ENCODE measurements around the gene ABAT. TPM values are rescaled to one million over a fixed set of nuclear protein-coding genes. Genes with fewer than 3 reads are reported as not detected.
A peak's percentile ranks its signal among the peaks of the same experiment; 100 is the strongest.

ABAT gene
- 3.8 and 5.9 TPM in 2 replicates for total RNA-seq

DNA sequence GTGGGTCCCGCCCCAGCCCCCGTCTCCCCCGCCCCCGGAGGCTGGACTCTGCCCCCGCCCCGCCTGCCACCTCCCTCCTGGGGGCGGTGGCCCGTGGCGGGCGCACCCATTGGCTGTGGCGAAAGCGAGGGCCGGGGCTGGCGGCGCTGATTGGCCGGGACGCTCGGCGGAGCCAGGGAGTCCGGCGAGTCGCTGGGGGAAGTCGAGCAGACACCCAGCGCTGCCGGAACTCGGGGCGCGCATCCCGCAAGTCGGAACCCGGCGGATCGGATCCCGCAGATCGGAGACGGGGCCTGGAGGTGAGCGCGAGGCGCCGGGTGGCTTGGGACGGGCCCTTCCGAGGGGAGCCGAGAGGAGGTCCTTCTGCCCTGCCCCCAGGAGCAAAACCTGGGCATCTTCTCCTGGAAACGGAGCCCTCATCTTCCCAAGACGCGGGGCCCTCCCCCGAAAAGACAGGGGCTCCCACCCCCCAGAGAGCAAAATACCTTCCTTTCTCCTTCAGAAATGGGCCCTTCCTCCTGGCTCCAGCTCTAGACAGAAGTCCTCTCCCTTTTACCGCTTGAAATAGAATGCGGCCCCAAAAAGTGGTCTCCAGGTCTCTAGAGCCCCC, at the start of gene ABAT:
ABAT (plus strand) TSS at position 205 of the 610 bp plus-strand sequence. CDS start 61,123 bp downstream, outside the sequence.
- DNase-seq (ENCODE audit: low read depth), result peak; percentile 41

DNA sequence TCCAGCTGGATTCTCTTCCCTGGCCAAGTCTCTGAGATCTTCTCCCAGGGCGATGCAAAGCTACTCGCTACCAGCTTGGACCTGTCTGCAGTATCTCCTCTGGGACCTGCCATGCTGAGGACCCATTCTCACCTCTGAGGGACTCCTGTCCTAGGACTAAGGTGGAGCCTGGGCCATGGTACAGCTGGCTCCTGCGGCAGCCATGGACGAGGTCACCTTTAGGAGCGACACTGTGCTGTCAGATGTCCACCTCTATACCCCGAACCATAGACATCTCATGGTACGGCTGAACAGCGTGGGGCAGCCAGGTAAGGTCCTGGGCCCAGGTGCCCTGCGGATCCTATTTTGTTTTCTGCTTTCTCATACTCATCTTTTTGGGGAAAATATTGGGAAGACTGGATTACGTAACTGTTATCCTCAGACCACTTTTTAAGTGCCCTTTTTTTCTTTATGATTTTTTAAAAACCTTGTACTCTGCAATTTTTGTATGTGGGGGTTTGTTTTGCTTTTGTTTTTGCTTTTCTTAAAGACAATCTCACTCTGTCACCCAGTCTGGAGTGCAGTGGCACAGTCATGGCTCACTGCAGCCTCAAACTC, 48.8 kb upstream of the ABAT start:
- no peak for DNase-seq (ENCODE audit: low read depth)

DNA sequence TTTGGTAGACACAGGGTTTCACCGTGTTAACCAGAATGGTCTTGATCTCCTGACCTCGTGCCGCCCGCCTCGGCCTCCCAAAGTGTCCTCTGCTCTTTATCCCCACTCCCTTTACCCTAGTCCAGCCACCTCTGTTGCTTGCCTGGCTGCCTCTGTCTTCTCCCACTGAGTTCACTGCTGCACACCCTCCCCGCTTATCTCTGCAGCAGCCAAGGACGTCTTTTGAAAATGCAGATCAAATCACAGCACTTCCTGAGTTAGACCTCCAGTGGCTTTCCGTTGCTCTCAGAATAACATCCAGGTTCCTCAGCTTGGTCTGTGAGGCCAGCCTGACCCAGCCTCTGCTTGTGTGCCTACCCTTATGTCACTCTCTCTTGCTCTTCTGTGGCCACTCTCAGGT, 47.5 kb upstream of the ABAT start:
- DNase-seq (ENCODE audit: low read depth), result no peak

DNA sequence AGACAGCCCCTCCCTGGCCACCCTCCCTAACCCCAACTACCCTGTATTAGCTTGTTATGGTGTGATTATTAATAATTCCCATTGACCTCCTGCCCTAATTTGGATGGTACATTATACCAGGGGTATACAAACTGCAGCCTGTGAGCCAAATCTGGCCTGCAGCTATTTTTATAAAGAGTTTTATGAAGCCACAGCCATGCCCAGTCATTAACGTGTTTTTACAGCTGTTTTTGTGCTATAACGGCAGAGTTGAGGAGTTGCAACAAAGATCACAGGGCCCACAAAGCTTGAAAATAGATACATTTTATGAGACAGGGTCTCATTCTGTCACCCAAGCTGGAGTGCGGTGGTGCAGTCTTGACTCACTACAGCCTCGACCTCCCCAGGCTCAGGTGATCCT, 47.0 kb upstream of the ABAT start:
- DNase-seq (ENCODE audit: low read depth), result no peak

DNA sequence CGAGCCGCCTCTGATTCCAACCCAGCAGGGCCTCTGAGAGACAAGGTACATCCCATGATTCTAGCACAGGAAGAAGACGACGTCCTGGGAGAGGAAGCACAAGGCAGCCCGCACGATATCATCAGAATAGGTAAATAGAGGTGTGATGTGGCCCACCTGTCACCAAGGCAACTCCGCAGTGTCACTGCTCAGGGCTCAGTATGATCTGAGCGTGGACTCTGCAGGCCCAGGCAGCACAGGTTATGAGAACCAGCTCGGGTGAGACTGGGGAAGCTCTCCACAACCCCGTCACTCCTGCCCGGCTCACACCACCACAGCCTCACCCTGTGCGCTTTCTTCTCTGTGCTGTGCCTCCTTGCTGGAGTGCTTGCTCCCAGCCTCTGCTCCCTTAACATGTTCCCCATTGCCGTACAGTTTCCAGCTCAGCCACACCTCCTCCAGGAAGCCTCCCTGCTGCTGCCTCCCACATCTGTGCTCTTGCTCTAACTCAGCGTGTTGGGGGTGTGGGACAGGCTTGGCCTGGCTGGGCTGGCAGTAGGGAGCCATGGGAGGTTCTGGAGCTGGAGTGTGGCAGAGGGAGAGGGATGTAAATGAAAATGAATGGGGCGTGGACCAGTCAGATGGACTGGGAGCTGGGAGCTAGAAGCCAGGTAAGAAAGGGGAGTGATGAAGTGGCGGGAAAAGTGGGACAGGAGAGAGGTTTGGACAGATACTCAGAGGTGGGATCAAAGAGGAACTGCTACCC, 45.3 kb upstream of the ABAT start:
- DNase-seq (ENCODE audit: low read depth), result no peak

DNA sequence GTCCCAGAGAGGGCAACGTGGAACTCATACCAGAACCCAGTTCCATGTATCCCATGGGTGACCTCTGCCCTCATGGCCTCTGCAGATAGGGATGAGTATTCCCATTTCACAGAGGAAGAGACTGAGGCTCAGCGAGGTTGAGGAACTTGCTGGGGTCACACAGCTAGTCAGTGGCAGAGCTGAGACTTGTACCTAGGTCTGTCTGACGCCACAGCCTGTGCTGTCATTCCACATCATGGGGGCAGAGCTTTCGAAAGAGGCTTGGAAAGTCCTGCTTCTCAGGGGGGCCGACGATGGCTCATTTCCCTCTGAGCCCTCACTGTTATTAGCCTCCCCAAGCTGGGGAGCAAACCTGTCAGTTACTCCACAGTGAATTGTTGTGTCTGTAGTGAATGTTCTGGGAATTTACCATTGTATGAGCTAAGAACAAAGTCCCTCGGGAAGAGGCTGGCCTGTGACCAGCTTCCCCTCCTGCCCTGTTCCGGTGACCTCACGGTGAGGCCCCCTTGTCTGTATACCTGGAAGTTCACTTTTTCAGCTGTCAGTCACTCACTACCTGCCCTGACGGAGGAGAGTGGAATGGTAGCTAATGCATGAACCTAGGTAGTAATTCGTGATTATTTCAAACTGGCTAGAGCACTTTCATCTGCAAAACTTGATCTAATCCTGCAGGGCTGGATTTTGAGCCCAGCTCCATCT, 44.0 kb upstream of the ABAT start:
- DNase-seq (ENCODE audit: low read depth), result no peak

DNA sequence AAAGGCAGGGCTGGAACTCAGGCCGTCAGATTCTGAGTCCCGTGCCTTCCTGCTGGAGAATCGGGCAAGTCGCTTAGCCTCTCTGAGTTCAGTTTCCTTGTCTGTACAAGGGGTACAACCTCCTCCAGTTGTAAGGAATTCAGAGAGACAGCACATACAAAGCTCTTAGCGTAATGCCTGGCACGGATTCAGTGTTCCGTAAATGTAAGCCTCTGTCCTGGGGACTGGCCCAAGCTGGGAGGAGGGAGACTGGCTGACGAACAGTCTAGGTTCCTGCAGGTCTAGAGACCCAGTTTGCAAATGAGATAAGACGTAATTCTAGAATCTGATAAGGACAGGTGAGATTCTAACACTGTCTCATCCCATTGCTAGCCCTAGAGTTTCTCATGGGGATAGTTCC, 43.0 kb upstream of the ABAT start:
- no peak for DNase-seq (ENCODE audit: low read depth)

DNA sequence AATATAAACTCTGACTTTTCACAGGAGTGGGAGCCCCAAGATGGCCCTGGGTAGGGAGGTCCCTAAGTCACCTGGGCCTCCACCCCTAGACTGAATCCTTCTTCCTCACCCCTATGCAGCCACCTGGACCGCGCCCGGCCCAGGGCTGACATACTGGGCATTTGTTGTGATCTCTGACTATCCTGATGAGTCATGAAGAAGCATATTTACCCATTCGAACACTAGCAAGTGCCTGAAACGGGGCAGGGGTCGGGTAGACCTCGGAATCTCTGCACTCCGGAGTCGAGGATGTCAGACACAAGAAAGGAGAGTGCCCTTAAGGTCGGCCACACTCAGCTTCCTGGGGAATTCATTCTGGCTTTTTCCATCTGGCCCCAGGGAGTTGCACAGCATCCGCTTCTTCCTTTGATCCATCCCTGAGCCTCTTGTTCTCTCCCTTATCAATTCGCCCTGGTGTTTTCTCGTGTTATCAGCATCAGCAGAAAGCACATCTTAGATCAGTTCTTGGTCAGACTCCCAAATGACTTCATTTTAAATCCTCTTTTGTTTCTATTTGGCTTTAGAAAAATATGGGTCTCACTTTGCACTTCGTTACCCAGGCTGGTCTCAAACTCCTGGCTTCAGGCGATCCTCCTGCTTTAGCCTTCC, 42.5 kb upstream of the ABAT start:
- no peak for DNase-seq (ENCODE audit: low read depth)

DNA sequence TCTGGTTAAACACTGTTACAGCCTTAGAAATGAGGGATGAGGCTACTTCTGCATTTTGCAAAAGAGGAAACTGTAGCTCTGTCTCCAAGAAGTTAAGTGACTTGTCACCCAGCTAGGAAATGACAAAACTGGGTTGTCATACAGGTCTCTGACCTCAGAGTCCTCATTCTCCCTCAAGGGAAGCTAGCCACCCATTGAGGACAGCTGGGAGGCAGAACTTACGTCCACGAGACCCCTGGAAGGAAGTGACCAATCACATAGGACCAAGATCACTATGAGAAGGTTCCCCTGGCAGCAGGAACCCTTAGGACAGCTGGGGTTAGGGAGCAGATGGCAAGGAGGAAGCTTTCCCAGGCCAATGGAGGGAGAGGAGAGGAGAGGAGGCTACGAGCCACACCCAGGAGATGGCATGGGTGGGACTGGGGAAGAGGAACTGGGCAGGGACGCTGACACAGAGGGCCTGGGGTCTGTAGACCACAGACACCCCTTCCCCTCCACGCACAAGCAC, 41.7 kb upstream of the ABAT start:
- no peak for DNase-seq (ENCODE audit: low read depth)

DNA sequence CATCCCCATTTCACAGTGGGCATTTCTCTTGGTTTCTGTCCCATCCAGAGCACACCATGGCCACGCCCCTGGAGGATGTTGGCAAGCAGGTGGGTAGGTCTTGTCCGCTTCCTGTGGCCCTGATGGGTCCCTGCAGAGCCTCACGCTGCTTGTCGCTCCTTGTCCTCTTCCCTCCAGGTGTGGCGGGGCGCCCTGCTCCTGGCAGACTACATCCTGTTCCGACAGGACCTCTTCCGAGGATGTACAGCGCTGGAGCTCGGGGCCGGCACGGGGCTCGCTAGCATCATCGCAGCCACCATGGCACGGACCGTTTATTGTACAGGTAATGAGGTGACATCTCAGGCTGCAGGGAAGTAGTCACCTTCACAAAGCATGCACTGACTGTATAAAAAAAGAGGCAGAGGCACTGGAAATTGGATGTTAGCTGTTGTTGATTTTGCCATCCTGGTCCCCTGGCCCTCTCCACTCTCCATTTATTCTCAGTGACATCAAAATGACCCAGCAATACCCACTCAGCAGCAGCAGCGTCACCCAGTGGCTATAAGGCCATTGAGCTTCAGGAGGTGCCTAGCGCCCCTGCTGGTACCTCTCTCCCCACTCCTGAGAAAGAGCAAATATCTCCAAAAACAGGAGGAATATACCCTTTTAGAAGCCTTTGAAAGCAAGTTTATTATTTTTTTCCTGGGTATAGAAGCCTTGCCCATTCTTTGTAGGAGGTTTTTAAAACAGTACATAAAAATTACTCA, 39.3 kb upstream of the ABAT start:
- no peak for DNase-seq (ENCODE audit: low read depth)

DNA sequence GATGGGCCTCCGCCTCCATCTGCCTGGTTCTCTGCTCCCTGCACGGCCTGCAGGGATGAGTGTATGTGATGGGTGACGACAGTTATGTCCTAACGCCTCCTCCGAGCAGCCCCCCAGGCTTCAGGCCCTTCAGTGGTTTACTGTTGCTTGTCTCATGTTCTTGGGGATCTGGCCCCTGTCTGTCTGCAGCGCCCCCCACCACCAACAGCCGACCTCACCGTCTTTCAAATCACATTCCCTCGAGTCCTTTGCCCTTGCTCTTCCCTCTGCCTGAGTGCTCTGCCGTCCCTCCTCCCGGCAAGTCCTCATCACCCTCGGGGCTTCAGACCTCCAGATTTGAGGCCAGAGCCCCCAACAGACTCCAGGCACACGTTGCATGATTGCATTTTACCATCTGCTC, 34.7 kb upstream of the ABAT start:
- no peak for DNase-seq (ENCODE audit: low read depth)

DNA sequence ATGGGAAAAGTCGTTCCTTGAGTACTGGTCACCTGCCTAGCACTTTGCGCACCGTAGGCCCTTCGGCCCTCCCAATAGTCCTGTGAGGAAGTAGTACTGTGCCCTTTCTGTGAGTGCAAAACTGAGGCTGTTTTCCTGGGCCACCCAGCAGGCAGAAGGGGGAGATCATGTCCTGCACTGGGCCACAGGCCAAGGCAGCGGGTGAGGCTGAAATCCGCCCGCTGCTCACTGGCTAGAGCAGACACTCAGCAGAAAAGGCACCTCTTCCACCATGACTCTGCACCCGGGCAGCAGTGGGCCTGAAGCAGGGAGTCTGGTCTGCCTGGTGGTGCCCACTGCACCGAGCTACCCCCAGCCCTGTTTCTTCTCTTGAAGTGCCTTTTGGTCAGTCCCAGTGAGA, 32.7 kb upstream of the ABAT start:
- DNase-seq (ENCODE audit: low read depth), result no peak

DNA sequence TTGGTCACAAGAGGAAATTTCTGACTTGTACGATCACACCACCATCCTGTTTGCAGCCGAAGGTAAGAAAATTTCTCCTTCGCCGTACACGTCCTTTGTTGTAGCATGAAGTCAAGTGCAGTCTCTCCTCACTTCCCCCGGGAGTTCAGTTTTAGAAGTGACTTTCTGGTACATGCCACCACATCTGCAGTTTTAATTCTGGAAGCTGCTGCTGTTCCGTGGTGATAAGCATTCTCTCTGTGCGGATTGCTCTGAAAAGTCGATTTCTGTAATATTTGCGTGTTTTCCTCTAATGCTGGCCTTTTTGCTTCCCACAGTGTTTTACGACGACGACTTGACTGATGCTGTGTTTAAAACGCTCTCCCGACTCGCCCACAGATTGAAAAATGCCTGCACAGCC, 32.3 kb upstream of the ABAT start:
- DNase-seq (ENCODE audit: low read depth), result no peak

DNA sequence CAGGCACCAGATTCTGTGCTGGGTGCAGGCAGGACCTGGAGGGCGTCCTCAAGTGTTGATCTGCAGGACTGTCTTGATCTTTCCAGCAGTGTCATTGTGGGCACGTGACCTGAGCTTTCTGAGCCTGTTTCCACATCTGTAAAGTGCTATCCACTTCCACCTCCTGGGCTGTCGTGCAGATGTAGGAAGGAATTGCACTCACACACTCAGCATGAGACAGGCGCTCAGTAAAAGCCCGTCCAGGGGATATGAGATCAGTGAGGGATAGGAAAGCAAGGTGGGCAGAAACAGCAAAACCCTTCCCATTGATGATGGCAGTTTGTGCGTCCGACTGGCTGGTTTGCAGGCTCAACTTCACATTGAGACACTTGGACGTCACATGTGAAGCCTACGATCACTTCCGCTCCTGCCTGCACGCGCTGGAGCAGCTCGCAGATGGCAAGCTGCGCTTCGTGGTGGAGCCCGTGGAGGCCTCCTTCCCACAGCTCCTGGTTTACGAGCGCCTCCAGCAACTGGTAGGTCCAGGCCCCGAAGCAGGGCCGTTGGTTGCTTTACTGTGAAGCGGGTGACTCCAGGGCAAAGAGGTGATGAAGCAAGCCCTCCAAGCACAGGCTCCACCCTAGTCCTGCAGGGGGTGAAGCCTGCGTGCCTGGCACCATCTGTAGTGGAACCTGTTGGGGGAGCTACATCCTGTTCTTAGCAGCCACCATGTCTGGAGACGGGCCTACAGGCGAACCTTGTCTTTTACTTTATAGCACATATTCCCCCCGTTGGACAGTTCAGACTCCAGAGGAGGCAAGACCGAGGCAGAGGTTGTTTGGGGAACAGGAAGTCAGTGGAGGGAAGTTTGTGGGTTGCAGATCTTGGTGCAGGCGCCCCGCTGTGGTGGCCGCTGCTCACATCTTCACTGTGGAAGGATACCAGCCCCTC, 29.9 kb upstream of the ABAT start:
- no peak for DNase-seq (ENCODE audit: low read depth)

DNA sequence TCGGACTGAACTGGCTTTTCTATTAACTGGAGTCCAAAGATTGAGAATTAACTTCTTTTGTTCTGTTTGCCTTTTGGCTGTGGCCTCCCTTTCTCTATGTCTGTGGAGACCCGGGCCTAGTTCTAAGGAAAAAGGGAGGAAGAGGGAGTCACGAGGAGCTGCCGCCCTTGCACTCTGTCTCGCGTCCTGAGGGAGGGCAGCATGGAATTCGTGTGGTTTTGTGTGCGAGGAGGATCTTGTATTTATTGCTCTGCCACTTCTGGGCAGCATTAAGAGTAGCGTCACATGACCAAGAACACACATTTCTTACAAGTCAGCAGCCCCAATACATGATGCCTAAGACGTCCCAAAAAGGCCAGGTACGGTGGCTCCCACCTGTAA, 29.3 kb upstream of the ABAT start:
- DNase-seq (ENCODE audit: low read depth), result no peak

DNA sequence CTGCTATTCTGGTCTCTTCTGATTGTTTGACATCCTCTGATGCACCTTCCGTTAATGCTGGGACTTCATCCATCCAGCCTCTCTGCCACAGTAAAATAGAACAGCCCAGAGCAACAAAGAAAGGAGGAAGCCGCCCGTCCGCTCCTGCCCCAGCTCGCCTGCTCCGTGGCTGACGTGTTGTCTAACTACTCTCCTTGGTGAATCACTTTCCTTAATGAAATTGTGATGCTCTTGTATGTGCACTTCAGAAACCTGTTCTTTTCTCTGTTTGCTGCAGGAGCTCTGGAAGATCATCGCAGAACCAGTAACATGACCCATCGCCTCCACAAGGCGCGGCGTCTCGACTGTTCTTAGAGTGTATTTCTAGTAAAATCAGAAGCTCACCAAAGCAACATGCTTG, 28.6 kb upstream of the ABAT start:
- DNase-seq (ENCODE audit: low read depth), result no peak

DNA sequence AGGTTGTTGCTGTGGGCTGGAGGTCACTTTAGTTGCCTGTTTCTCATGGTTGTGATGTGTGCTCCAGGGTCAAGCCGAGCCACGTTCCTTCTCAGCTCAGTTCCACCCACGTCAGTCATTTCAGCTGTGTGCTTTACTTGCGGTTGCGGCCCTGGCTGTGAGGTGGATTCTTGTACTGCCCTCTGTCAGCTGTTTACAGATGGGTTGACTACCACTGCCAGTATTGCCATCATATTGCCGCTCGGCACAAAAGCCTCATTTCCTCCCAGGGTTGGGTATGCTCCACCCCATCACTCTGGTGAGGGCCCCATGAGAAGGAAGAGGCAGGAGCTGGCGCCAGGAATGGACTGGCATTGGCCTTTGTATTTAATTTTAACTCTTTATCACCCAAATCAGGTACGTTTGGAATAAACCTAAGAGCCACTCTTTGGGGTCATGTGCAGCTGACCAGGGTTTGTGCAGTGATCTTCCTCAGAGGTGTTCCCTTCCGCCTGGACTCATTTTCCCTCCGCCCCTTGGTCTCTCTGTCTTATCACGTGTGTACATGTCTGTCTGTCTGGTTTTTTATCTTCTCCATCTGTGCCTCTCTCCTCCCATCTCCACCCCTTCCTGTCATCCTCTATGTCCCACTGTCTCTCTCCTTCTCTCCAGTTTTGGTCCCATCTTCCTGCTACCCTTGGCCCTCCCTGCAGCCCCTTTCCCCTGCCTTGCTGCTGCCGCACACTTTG, 27.9 kb upstream of the ABAT start:
- DNase-seq (ENCODE audit: low read depth), result no peak

DNA sequence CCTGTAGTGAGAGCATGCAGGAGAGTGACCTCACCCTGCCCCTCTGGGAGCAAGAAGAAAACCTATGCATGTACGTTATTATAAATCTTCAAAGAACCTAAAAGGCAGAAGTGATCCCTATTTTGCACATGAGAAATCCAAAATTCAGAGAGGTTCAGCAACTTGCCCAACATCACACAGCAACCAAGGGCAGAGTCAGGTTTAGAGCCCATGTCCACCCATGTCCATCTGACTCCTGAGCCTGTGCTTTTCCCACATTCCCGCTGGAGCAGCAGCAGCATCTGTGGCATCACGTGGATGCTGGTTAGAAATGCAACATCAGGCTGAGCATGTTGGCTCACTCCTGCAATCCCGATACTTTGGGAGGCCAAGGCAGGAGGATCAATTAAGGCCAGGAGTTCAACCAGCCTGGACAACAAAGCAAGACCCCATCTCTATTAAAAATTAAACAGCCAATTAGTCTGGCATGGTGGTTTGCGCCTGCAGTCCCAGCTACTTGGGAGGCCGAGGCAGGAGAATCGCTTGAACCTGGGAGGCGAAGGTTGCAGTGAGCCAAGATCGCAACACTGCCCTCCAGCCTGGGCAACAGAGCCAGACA, 26.6 kb upstream of the ABAT start:
- DNase-seq (ENCODE audit: low read depth), result no peak

DNA sequence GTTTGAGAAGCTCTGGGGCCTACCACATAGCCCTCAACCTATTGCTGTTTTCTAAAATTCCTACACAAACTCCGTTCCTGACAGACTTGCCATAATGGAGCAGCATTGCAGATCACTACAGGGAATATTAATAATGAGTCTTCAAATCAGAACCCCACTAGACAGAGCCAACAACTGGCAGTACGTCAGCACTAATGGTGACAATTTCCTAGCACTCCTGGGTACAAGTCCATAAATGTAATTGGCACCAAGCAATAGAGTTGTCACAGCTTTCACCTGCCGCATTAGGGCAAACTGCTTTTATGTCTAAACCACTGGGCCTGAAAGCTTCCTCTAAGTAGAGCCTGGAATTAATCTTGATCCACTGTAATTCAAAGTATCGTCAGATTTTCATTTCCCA, 25.5 kb upstream of the ABAT start:
- no peak for DNase-seq (ENCODE audit: low read depth)

All from renal cortical epithelial cell (primary cell).